Globus pallidus (tissue), 1 donor: ENCODE data around the gene LGALS7B.
"Not testable (repeated sequence)": the region's sequence is repeated elsewhere in the genome, so short reads cannot be mapped to it uniquely, and the experiment has no call there.

Source experiments
- DNase-seq: peaks from one replicate; pipeline ENCODE4 v3.0.0-alpha.2; 2015; ENCODE audit warnings: low spot score

Gene LGALS7B

DNA sequence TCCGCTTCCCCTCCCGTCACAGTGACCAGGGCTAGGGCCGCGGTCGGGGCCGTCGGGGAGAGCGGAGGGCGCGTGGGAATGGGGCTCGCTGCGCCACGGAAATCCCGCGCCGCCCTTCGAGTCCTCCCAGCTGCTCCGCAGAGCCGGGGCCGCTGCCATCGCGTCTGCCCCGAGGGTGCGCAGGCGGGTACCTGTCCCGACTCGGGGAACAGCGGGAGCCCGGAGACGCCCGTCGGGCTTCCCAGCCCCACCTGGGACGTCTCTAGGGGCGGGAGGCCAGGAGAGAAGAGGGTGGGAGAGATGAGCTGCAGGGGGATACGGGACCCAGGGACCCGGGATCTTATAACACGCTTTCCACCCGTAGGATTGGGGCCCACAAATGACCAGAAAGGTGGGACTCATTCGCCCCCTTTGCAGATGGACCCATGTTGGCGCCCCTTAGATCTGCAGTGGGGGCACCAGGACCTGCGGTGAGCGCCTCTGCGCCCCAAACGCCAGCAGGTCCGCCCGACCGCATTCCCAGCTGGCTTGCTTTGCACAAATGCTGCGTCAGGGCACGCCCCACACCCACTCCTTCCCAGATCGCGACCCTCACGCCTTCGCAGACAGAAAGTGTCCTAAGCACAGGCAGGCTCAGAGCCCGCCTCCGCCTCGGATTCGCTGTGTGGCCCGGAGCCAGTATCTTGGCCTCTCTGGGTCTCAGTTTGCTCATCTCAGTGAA is 18.6 kb upstream of the LGALS7B start:
- DNase-seq: not testable (repeated sequence)

DNA sequence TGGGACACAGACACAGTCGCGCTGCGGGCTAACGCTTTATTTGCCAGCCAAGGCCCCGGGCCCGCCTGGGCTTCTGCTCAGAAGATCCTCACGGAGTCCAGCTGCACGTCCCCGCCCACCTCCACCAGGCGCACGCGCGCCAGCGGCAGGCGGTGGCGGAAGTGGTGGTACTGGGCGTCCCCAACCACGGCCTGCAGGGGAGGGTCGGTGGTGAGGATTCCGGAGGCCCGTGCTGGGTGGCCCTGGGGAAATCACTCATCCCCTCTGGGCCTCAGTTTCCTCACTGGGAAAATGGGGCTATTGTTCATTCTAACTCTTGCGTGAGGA is 18.1 kb upstream of the LGALS7B start:
- DNase-seq: not testable (repeated sequence)

DNA sequence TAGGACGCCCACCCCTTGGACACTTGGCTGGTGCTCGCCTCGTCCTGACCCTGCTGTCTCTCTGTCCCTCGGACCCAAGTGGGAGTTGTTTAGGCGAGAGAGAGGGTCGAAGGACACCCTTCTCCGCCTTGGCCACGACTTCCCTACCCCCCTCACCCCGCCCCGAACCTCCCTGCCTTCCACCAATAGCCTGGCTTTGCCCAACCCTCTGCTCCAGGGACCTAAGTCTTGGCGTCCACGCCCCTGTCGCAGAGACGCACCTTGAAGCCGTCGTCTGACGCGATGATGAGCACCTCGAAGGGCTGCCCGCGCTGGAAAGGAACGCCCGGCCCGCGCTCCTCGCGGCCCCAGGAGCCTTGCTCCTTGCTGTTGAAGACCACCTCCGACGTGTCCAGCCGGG is 17.4 kb upstream of the LGALS7B start:
- not testable (repeated sequence) for DNase-seq

DNA sequence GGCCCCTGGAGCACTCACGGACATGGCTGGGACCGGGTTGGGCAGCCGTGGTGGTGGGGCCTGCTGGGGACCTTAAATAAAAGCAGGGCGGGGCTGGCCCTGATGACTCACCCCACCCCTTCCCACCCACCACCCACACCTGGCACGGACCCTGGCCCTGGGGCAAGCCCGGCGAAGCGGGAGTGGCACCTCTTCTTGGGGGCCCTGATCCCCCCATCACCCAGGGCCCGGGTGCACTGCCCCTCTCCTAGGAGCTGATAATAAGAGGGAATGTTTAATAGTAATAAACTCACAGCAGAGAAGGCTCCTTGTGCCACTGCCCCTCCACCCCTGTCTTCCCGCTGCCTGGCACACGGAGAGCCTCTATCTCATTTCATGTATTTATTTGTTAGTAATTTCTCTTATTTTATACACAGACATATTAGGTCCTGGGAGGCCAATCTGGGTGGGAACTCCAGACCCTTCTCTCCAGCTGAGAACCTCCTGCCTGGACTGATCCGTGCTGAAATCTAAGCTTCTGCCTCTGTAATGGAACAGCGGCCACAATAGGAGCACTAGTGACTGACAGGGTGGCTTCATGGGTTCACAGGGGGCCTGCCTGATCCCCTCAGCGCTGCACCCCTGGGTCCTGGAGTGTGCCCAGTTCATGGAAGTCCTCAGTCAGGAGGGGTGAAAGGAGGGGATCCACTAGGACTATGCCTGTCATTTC is 15.4 kb upstream of the LGALS7B start, which contains the start of gene LGALS7:
TSS of gene LGALS7 (minus strand) at position 49 of the 709 bp plus-strand sequence. CDS start at position 24, 25 bp downstream.
- no peak for DNase-seq

DNA sequence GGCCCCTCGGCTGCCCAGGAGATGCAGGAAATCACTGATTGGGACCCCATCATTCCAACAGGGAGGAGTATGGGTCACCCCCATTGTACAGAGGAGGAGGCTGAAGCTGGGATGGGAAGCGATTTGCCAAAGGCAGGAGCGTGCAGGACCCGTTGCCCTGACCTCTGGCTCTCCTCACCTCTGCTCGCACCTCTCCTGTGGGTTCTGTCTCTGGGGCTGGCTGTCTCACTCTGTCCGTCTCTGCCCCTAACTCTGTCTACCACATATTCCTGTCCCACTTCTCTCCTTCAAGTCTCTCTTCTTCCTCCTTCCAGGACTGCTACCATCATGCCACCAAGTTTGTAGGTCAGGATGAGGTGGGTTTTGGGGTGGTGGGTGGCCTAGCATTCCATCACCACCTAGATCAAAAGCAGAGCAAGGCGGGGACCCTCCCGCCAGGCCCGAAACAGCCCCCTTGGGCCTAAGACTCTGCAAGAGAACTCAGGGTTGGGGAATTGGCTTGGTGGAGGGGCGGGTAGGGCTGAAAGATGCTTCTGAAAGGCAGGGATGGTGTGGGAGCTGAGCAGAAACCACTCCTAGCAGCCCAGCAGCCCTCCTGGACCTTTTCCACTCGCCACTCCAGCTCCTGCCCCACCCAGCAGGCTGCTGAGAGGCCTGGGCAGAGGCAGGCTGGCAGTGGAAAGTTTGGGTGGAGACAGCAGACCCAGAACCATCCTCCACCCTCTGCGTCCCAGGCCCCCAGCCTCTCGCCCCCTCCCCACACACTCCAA is 14.6 kb upstream of the LGALS7B start:
- DNase-seq: no peak

DNA sequence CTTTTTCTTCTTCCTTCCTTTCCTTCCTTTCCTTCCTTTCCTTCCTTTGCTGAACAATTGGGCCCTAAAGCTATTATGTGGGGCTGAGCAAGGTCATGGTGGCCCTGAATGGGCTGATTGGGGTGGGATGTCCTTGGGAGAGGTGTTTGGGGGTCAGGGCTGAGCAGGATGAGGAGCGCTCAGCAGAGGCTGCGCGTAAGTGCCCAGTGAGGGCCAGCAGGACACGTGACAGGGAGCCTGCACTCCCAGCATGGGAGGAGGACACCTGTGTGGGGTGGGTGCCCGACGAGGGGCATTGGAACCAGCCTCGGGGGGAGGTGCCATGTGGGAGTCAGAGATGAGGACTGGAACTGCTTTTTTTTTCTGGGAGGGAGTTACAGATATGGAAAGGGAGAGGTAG is 10.3 kb upstream of the LGALS7B start:
- no peak for DNase-seq

DNA sequence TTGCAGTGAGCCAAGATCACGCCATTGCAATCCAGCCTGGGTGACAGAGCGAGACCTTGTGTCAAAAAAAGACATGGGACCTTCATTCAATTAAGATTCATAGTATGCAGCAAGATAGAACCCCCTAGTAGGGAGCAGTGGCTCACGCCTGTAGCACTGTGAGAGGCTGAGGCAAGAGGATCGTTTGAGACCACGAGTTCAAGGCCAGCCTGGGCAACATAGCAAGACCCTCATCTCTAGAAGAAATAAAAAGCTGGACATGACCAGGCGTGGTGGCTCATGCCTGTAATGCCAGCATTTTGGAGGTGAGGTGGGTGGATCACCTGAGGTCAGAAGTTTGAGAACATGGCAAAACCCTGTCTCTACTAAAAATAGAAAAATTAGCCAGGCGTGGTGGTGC is 8.6 kb upstream of the LGALS7B start:
- no peak for DNase-seq

DNA sequence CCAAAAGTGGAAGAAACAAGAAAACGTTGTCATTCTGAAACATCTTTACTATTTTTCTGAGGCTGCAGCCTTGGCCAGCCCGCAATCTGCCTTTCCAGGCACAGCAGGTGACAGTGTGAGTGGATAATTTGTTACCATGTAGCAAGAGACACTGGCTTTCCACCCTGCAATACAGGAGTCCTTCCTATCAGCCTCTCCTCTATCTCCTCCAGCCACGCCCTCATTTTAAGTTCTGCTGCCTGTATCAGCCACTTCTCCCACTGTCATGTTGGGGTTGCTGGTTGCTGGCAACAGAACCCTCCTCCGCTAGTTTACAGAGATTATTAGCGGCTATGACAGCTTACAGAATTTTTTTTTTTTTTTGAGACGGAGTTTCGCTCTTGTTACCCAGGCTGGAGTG is 7.9 kb upstream of the LGALS7B start:
- no peak for DNase-seq

DNA sequence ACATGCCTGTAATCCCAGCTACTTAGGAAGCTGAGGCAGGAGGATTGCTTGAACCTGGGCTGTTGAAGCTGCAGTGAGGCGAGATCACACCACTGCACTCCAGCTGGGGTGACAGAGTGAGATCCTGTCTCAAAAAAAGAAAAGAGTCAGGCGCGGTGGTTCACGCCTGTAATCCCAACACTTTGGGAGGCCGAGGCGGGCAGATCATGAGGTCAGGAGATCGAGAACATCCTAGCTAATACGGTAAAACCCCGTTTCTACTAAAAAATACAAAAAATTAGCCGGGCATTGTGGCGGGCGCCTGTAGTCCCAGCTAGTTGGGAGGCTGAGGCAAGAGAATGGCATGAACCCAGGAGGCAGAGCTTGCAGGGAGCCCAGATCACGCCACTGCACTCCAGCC is 6.8 kb upstream of the LGALS7B start:
- not testable (repeated sequence) for DNase-seq

DNA sequence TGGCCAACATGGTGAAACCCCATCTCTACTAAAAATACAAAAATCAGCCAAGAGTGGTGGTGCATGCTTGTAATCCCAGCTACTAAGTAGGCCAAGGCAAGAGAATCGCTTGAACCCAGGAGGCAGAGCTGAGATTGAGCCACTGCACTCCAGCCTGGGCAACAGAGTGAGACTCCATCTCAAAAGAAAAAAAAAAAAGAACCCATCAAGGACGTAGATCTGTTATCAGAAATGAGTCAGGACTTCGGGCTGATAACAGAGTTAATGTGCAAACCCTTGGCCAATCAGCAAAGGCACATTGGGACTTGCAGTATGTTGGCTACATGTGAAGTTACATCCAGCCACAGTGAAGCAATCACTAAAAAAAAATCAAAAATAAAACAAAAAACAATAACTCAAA is 4.8 kb upstream of the LGALS7B start:
- no peak for DNase-seq

DNA sequence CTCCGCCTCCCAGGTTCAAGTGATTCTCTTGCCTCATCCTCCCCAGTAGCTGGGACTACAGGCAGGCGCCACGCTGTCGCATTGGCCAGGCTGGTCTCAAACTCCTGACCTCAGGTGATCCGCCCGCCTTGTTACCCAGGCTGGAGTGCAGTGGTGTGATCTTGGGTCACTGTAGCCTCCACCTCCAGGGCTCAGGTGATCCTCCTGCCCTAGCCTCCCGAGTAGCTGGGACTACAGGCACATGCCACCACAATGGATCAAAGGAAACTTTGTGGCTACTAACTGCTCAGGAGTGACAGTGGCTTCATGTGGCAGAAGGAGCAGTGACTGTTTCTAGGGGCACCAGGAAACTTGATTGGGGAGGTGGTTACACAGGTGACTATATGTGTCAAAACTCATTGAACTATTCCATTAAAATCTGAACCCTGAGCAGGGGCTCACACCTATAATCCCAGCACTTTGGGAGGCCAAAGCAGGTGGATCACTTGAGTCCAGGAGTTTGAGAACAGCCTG is 3.8 kb upstream of the LGALS7B start:
- no peak for DNase-seq

DNA sequence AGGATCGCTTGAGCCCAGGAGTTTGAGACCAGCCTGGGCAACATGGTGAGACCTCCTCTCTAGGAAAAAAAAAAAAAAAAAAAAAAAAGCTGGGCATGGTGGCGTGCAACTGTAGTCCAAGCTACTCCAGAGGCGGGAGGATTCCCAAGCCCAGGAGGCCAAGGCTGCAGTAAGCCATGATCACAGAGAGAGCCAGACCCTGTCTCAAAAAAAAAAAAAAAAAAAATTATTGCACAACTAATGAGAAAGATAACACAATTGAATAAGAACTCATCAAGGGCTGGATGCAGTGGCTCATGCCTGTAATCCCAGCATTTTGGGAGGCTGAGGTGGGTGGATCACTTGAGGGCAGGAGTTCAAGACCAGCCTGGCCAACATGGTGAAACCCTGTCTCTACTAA is 2.9 kb upstream of the LGALS7B start:
- DNase-seq: not testable (repeated sequence)

DNA sequence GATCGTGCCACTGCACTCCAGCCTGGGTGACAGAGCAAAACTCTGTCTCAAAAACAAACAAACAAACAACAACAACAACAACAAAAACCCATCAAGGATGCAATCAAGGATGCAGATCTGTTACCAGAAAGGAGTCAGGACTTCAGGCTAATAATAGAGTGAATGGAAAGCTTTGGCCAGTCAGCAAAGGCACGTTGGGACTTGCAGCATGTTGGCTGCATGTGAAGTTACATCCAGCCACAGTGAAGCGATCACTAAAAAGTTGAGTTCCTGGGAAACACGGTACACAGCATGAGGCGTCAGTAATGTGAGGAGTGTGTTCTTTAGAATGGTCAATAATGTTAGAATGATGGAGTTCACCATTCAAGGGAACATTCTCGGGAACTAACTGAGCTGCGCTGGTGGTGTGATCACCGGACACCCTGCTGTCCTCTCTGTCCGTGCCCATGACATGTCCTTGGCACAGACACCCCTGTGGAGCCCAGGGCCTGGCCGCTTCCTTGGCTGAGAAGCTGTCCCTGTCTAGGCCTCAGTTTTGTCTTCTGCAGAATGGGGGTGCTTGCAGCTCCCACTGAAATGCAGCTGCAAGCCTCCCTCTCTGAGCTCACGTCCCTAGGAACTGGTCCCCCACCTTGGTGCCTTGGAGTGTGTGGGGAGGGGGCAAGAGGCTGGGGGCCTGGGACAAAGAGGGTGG is 2.3 kb upstream of the LGALS7B start:
- DNase-seq: no peak

DNA sequence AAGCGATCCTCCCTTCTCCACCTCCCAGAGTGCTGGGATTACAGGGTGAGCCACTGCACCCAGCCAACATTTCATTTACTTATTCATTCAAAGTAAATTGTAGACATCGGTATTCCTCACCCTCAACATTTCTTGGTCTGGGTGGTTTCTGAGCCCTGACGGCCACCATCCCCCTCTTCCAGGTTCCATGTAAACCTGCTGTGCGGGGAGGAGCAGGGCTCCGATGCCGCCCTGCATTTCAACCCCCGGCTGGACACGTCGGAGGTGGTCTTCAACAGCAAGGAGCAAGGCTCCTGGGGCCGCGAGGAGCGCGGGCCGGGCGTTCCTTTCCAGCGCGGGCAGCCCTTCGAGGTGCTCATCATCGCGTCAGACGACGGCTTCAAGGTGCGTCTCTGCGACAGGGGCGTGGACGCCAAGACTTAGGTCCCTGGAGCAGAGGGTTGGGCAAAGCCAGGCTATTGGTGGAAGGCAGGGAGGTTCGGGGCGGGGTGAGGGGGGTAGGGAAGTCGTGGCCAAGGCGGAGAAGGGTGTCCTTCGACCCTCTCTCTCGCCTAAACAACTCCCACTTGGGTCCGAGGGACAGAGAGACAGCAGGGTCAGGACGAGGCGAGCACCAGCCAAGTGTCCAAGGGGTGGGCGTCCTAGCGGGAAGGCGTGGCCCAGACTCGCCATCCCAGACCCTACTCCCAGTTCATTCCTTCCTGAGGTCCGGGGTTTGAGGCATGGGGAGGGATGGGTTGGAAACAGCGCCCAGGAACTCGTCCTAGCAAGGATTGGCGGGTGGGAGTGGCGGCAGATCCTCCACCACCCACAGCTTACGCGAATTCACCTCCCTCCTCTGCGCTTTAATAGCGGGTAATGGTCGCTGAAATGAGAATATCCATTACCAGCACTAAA is 1.8 kb downstream of the LGALS7B start:
- DNase-seq: not testable (repeated sequence)

DNA sequence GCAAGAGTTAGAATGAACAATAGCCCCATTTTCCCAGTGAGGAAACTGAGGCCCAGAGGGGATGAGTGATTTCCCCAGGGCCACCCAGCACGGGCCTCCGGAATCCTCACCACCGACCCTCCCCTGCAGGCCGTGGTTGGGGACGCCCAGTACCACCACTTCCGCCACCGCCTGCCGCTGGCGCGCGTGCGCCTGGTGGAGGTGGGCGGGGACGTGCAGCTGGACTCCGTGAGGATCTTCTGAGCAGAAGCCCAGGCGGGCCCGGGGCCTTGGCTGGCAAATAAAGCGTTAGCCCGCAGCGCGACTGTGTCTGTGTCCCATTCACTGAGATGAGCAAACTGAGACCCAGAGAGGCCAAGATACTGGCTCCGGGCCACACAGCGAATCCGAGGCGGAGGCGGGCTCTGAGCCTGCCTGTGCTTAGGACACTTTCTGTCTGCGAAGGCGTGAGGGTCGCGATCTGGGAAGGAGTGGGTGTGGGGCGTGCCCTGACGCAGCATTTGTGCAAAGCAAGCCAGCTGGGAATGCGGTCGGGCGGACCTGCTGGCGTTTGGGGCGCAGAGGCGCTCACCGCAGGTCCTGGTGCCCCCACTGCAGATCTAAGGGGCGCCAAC is 2.6 kb downstream of the LGALS7B start:
- not testable (repeated sequence) for DNase-seq

DNA sequence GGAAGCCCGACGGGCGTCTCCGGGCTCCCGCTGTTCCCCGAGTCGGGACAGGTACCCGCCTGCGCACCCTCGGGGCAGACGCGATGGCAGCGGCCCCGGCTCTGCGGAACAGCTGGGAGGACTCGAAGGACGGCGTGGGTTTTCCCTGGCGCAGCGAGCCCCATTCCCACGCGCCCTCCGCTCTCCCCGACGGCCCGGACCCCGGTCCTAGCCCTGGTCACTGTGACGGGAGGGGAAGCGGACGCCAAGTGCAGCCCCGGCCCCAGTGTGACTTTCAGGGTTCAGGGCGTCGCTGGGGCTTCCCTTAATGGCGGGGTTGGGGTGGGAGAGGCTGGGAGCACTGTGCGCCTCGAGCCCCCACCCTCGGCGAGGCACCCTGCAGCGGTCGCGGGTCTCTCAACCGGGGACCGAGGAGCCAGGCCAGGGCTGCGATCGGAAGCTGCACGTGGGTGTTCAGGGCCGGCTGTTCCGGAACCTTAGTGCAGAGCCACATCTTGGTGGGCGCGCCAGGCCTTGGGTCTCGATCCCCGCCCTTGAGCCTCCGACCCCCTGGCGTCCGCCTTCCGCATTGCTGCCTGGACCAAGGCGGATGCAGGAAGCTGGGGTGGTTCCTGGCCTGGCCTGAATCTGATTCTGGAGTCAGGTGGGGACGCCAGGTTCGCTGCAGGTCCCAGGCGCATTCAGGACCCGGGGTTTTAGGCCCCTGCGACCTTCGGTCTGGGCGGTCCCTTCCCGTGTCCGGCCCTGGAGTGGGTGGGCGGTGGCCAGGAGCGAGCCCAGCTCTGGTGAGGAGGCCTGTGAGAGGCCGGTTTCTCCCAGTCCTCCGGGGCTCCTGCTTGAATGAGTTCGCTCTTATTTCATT is 3.5 kb downstream of the LGALS7B start:
- no peak for DNase-seq

DNA sequence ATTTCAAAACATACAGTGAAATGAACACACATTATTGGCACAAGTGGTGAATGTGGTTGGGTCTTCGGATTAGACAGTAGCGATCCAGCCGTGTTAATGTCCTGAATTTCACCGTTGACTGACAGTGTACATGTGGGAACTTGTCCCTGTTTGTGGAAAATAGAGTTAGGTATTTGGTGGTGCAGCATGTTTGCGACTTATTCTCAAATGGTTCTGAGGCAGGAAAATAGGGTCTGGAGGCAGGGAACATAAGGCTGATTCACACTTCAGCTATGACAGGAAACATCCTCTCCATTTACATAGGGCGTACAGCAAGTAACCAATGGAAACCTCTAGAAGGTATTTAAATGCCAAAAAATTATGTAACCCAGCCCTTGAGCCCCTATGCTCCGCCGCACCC is 4.2 kb downstream of the LGALS7B start:
- no peak for DNase-seq

DNA sequence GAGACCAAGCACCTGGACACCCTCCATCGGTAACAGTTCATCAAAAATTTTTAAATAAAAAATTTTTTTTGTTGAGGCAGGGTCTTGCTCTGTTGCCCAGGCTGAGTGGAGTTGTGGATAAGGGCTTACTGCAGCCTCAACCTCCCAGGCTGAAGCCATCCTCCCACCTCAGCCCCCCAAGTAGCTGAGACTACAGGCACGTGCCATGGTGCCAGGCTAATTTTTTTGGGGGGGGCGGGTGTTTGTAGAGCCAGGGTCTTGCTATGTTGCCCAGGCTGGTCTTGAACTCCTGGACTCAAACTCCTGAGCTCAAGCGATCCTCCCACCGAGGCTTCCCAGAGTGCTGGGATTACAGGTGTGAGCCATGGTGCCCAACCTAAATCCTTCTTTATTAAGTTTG is 4.7 kb downstream of the LGALS7B start:
- DNase-seq: no peak

DNA sequence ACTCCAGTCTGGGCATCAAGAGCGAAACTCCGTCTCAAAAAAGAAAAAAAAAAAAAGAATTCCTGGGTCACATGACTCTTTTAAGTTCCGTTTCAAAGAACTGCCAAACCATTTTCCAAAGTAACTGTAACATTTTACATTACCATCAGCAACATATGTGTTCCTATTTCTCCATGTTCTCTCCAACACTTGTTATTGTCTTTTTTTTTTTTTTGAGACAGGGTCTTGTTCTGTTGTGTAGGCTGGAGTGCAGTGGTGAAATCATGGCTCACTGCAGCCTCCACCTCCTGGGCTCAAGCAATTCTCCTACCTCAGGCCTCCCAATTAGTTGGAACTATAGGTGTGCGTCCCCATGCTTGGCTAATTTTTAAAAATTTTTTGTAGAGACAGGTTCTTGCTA is 6.5 kb downstream of the LGALS7B start:
- DNase-seq: no peak

DNA sequence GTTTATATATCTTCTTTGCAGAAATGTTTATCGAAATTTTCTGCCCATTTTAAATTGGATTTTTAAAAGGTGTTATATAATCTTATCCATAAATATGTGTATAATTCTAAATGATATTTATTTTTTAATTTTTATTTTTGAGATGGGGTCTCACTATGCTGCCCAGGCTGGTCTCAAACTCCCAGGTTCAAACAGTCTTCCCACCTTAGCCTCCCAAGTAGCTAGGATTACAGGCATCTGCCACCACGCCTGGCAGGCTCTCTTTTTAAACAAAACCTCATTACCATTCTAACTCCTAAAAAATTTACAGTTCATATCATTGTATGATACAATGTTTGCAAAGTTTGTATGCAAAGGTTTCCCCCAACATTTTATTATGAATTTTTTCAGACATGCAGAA is 7.2 kb downstream of the LGALS7B start:
- no peak for DNase-seq
